Measurements from ENCODE around the gene TBL2. TPM values are rescaled to one million over a fixed set of nuclear protein-coding genes. Genes with fewer than 3 reads are reported as not detected.

The TBL2 gene
- total RNA-seq, 4 donors from 2014 or later, result 31.9 to 56.3 (median 46.2) TPM

- WGBS, 2 donors (ENCODE audit: low coverage in 1 of 2), result 98% methylated on average over 6 of the region's 11 CpGs; no CpG with 5 or more reads in 1 of the 2 donors
These were observed 4.6 kb downstream of the TBL2 start for GRCh38 chr7:73573791-73574190.

GRCh38 chr7:73573276-73573675 lies 5.1 kb downstream of the TBL2 start:
- in situ Hi-C loops (cut with MboI; ENCODE audit: low pct_ligation_motif_present in 1 of 4, low pct_unique_long_range_greater_than_20kb in 1 of 4, low sequenced_read_pairs in 3 of 4), result no loop called here
- Histone ChIP-seq H3K27me3 (no peaks in the 10 kb centered on the region), H3K4me1 (peaks cover 11 to 20% (median 15%) of the 10 kb centered on the region in 4 donors), H3K27ac (no peak overlapping the region), H3K9me3 (no peaks in the 10 kb centered on the region), H3K36me3 (peaks cover 0 to 44% (median 21%) of the 10 kb centered on the region in 4 donors), H3K4me3 (no peak overlapping the region)
- 96% methylated on average over 9 of the region's 9 CpGs; no CpG with 5 or more reads in 1 of the 2 donors for WGBS, 2 donors (ENCODE audit: low coverage in 1 of 2)
- DNase-seq, result no peak
- intact Hi-C loops (cut with DNase I; ENCODE audit: low total_unique reads), result no loop called here
- TF ChIP-seq, protein P1, sequence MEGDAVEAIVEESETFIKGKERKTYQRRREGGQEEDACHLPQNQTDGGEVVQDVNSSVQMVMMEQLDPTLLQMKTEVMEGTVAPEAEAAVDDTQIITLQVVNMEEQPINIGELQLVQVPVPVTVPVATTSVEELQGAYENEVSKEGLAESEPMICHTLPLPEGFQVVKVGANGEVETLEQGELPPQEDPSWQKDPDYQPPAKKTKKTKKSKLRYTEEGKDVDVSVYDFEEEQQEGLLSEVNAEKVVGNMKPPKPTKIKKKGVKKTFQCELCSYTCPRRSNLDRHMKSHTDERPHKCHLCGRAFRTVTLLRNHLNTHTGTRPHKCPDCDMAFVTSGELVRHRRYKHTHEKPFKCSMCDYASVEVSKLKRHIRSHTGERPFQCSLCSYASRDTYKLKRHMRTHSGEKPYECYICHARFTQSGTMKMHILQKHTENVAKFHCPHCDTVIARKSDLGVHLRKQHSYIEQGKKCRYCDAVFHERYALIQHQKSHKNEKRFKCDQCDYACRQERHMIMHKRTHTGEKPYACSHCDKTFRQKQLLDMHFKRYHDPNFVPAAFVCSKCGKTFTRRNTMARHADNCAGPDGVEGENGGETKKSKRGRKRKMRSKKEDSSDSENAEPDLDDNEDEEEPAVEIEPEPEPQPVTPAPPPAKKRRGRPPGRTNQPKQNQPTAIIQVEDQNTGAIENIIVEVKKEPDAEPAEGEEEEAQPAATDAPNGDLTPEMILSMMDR (IDR thresholded peaks at IDR 0.05), result no peak
- no peak for TF ChIP-seq EP300 (IDR thresholded peaks at IDR 0.05; ENCODE audit: low read depth)
- TF ChIP-seq POLR2AphosphoS5 (IDR thresholded peaks at IDR 0.05), result no peak
- TF ChIP-seq POLR2A (IDR thresholded peaks at IDR 0.05), result no peak

More at GRCh38 chr7:73573791-73574190, 4.6 kb downstream of the TBL2 start:
- peaks cover 0 to 44% (median 21%) of the 10 kb centered on the region in 4 donors for H3K36me3 ChIP-seq
- no peak for DNase-seq
- intact Hi-C loops (cut with DNase I; ENCODE audit: low total_unique reads), result no loop called here
- no peak for TF ChIP-seq EP300 (IDR thresholded peaks at IDR 0.05; ENCODE audit: low read depth)
- H3K27ac ChIP-seq, result no peak overlapping the region
- H3K27me3 ChIP-seq, result no peaks in the 10 kb centered on the region
- in situ Hi-C loops (cut with MboI; ENCODE audit: low pct_ligation_motif_present in 1 of 4, low pct_unique_long_range_greater_than_20kb in 1 of 4, low sequenced_read_pairs in 3 of 4), result no loop called here
- H3K9me3 ChIP-seq, result no peaks in the 10 kb centered on the region
- H3K4me3 ChIP-seq, result no peak overlapping the region
- H3K4me1 ChIP-seq, result peaks cover 11 to 20% (median 15%) of the 10 kb centered on the region in 4 donors

DNA sequence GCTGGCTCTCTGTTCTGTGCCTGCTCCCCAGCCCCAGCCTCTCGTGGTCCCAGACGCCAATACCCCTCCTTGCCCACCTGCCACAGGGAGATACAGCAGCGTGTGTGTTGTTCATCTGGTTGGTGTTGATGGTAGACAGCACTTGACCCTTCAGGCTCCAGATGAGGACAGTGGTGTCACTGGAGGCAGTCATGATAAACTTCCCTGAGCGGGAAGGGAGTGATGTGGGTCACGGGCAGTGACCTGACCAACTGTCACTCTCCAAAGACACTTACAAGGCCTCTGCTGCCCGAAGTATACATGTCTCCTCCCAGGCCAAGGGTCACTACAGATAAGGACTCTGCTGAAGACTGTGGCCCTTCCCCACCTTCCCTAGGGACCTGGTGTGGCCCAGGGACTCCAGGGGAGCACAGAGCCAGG lies 5.6 kb downstream of the TBL2 start:
- intact Hi-C loops (cut with DNase I; ENCODE audit: low total_unique reads) (no loop called here), in situ Hi-C loops (cut with MboI; ENCODE audit: low pct_ligation_motif_present in 1 of 4, low pct_unique_long_range_greater_than_20kb in 1 of 4, low sequenced_read_pairs in 3 of 4) (no loop called here)
- TF ChIP-seq POLR2AphosphoS5 (IDR thresholded peaks at IDR 0.05), result no peak
- TF ChIP-seq, protein P1 (IDR thresholded peaks at IDR 0.05), result no peak
- TF ChIP-seq EP300 (IDR thresholded peaks at IDR 0.05; ENCODE audit: low read depth), result no peak
- TF ChIP-seq POLR2A (IDR thresholded peaks at IDR 0.05), result no peak
- Histone ChIP-seq H3K27ac (no peak overlapping the region), H3K36me3 (peaks cover 0 to 44% (median 21%) of the 10 kb centered on the region in 4 donors), H3K9me3 (no peaks in the 10 kb centered on the region), H3K4me1 (peaks cover 11 to 19% (median 15%) of the 10 kb centered on the region in 4 donors), H3K4me3 (no peak overlapping the region), H3K27me3 (no peaks in the 10 kb centered on the region)
- 74 to 100% methylated on average over 2 to 6 of the region's 6 CpGs for WGBS, 2 donors (ENCODE audit: low coverage in 1 of 2)
- peak; percentile 26 for DNase-seq

DNA sequence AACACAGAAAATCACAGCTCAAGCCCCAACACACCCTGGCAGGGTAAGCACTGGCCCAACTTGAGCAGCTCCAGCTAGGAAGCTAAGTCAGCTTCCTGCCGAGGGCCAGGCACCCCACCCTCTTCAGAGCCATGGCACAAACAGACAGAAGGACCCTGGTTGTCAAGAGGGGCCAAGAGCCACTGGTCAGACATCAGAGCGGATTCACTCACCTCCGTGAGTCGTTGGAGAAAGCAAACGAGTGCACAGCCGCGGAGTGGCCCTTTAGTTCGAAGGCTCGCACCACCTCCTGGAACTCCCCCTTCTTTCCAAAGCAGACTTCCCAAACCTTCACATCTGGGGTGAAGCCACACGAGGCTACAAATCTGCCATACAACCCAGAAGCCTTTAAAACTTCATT lies 7.4 kb downstream of the TBL2 start:
- Histone ChIP-seq H3K9me3 (no peaks in the 10 kb centered on the region), H3K4me3 (no peak overlapping the region), H3K27me3 (no peaks in the 10 kb centered on the region), H3K36me3 (peaks cover 0 to 44% (median 21%) of the 10 kb centered on the region in 4 donors), H3K4me1 (peaks cover 0 to 7% (median under 1%) of the 10 kb centered on the region in 4 donors), H3K27ac (no peak overlapping the region)
- intact Hi-C loops (cut with DNase I; ENCODE audit: low total_unique reads) (no loop called here), in situ Hi-C loops (cut with MboI; ENCODE audit: low pct_ligation_motif_present in 1 of 4, low pct_unique_long_range_greater_than_20kb in 1 of 4, low sequenced_read_pairs in 3 of 4) (no loop called here)
- 91% methylated on average over 10 of the region's 10 CpGs; no CpG with 5 or more reads in 1 of the 2 donors for WGBS, 2 donors (ENCODE audit: low coverage in 1 of 2)
- DNase-seq, result no peak
- no peak for TF ChIP-seq EP300 (IDR thresholded peaks at IDR 0.05; ENCODE audit: low read depth)

GRCh38 chr7:73570521-73570920 lies 7.9 kb downstream of the TBL2 start:
- Histone ChIP-seq H3K36me3 (peaks cover 0 to 44% (median 21%) of the 10 kb centered on the region in 4 donors), H3K4me1 (peaks cover 0 to 6% (median 0%) of the 10 kb centered on the region in 4 donors), H3K4me3 (no peak overlapping the region), H3K27ac (no peak overlapping the region), H3K9me3 (no peaks in the 10 kb centered on the region), H3K27me3 (no peaks in the 10 kb centered on the region)
- DNase-seq, result no peak
- intact Hi-C loops (cut with DNase I; ENCODE audit: low total_unique reads), result no loop called here
- 96% methylated on average over 20 of the region's 22 CpGs; no CpG with 5 or more reads in 1 of the 2 donors for WGBS, 2 donors (ENCODE audit: low coverage in 1 of 2)
- no peak for TF ChIP-seq EP300 (IDR thresholded peaks at IDR 0.05; ENCODE audit: low read depth)
- TF ChIP-seq, protein P1 (IDR thresholded peaks at IDR 0.05), result no peak
- no peak for TF ChIP-seq POLR2AphosphoS5 (IDR thresholded peaks at IDR 0.05)
- no peak for TF ChIP-seq POLR2A (IDR thresholded peaks at IDR 0.05)
- in situ Hi-C loops (cut with MboI; ENCODE audit: low pct_ligation_motif_present in 1 of 4, low pct_unique_long_range_greater_than_20kb in 1 of 4, low sequenced_read_pairs in 3 of 4), result no loop called here
